Effector memory CD4-positive, alpha-beta T cell (primary cell): ENCODE measurements around the gene NPTX2.

Experiments
- DNase-seq, 3 donors: peaks; one replicate each; pipeline ENCODE4 v3.0.0-alpha.2; 2020
- H3K27ac ChIP-seq: 2 replicates; pipeline ENCODE4 v1.7.0; 2013; ENCODE audit warnings: mild to moderate bottlenecking, low read length, moderate library complexity; ENCODE audit not compliant: insufficient read depth, poor library complexity, severe bottlenecking
- H3K27me3 ChIP-seq: replicated peaks from 2 replicates; pipeline ENCODE4 v1.7.0; 2013; ENCODE audit warnings: mild to moderate bottlenecking, low read length; ENCODE audit not compliant: insufficient read depth, control insufficient read depth, poor library complexity, severe bottlenecking
- H3K36me3 ChIP-seq: 2 replicates; pipeline ENCODE4 v1.7.0; 2013; ENCODE audit warnings: mild to moderate bottlenecking, low read length, moderate library complexity; ENCODE audit not compliant: control insufficient read depth, insufficient read depth
- H3K4me1 ChIP-seq: 2 replicates; pipeline ENCODE4 v1.7.0; 2013; ENCODE audit warnings: low read length, mild to moderate bottlenecking; ENCODE audit not compliant: control insufficient read depth, insufficient read depth, poor library complexity, severe bottlenecking
- H3K4me3 ChIP-seq: 2 replicates; pipeline ENCODE4 v1.7.0; 2013; ENCODE audit warnings: low read length, low read depth, mild to moderate bottlenecking; ENCODE audit not compliant: insufficient read depth, poor library complexity, severe bottlenecking
- H3K9me3 ChIP-seq: 2 replicates; pipeline ENCODE4 v1.7.0; 2013; ENCODE audit warnings: mild to moderate bottlenecking, low read length, moderate library complexity; ENCODE audit not compliant: control insufficient read depth

Gene NPTX2

DNA sequence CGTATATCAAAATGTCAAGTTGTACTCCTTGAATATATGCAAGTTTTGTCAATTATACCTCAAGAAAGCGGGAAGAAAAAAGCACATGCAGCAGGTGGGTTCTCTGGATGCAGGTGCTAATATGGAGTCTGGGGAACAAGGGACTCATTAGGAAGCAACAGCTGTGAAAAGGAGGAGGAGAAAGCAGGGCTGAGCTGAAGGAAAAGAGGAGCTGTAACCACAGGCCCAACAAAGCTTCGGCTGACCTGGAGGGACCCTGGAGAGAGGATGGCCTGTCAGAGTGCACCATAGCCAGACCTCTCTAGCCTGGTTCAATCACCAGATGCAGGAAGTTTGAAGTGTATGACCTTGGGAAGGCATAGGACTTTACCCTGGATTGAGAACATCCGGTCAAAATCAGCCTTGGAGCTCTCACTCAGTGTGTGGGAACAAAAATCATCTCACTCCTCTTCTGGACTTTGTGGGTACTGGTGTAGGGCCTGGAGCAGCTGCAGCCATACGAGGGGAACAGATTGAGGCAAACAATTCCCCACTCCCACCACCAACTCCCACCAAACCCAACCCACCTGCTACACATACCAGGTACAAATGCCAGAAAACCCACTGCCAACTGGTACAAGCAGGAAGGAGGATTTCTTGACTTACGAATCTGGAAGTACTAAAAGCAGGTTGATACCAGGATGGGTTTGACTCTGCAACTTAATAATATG, 36.7 kb downstream of the NPTX2 start:
- no peak for DNase-seq
- Histone ChIP-seq H3K4me1 (no peaks in the 10 kb centered on the region), H3K36me3 (no peaks in the 10 kb centered on the region), H3K4me3 (no peak overlapping the region), H3K9me3 (no peaks in the 10 kb centered on the region), H3K27me3 (no peaks in the 10 kb centered on the region), H3K27ac (no peak overlapping the region)

DNA sequence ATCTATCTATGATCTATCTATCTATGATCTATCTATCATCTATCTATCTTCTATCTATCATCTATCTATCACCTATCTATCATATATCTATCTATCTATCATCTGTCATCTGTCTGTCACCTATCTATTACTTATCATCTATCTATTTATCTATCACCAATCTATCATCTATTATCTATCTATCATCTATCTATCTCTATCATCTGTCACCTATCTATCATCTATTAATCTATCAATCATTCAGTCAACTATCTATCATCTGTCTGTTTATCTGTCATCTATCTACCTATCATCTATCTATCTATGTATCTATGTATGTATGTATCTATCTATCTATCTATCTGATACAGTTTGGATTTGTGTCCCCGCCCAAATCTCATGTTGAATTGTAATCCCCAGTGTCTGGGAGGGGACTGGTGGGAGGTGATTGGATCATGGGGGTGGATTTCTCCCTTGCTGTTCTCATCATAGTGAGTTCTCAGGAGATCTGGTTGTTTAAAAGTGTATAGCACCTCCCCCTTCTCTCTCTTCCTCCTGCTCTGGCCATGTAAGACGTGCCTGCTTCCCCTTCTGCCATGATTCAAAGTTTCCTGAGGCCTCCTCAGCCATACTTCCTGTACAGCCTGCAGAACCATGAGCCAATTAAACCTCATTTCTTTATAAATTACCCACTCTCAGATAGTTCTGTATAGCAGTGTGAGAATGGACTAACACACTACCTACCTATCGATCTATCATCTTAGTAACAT, 37.6 kb downstream of the NPTX2 start:
- Histone ChIP-seq H3K27ac (no peak overlapping the region), H3K27me3 (no peaks in the 10 kb centered on the region), H3K4me3 (no peak overlapping the region), H3K36me3 (no peaks in the 10 kb centered on the region), H3K4me1 (no peaks in the 10 kb centered on the region), H3K9me3 (no peaks in the 10 kb centered on the region)
- no peak for DNase-seq

DNA sequence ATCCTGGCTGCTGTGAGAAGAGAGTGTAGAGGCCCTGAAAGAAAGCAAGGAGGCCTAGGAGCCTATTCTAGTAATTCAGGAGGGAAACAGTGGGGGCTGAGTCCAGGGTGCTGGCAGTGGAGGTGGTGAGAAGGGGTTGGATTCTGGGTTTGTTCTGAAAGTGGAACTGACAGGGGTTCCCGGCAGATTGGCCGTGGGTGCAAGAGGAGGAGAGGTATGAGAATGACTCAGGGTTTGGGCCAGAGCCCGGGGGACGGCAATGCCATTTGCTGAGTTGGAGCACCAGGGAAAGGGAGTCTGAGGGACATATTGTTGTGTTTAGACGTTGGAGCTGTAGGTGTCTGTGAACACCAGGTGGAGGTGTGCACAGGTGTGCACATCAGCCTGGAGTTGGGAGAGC, 38.5 kb downstream of the NPTX2 start:
- no peaks in the 10 kb centered on the region for H3K9me3 ChIP-seq
- no peak overlapping the region for H3K4me3 ChIP-seq
- no peaks in the 10 kb centered on the region for H3K36me3 ChIP-seq
- no peak overlapping the region for H3K27ac ChIP-seq
- no peak for DNase-seq
- no peaks in the 10 kb centered on the region for H3K4me1 ChIP-seq
- no peaks in the 10 kb centered on the region for H3K27me3 ChIP-seq

DNA sequence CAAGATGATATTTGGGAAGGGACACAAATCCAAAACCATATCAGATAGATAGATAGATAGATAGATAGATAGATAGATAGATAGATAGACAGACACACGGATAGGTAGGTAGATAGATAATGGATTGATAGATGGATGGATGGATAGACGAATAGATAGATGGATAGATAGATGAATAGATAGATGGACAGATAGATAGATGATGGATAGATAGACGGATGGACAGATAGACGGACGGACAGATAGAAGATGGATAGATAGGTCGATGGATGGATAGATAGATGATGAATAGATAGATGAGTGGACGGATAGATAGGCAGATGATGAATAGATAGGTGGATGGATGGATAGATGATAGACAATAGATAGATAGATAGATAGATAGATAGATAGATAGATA, 39.8 kb downstream of the NPTX2 start:
- H3K36me3 ChIP-seq, result no peaks in the 10 kb centered on the region
- H3K9me3 ChIP-seq, result no peaks in the 10 kb centered on the region
- DNase-seq, result no peak
- H3K4me1 ChIP-seq, result no peaks in the 10 kb centered on the region
- H3K27ac ChIP-seq, result no peak overlapping the region
- H3K4me3 ChIP-seq, result no peak overlapping the region
- no peaks in the 10 kb centered on the region for H3K27me3 ChIP-seq

DNA sequence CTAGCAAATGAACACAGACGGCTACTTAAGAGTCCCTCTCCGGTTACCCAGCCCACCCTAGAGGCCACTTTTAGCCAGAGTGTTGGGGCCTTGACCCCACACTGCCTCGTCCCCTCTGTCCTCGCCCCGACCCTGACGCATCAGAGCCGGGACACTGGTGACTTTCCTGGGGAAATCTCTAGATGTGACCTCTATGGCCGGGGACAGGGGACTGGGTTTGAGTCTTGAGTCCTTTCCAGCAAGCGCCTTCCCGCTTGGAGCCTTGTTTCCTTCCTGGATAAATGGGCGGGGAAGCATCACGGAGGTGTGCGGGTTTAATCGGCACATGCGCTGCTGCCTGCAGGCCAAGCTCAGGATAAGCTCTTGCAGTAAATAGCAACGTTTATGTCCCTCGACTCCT, 40.7 kb downstream of the NPTX2 start:
- no peaks in the 10 kb centered on the region for H3K27me3 ChIP-seq
- H3K4me3 ChIP-seq, result no peak overlapping the region
- no peaks in the 10 kb centered on the region for H3K9me3 ChIP-seq
- DNase-seq, result no peak
- no peak overlapping the region for H3K27ac ChIP-seq
- H3K36me3 ChIP-seq, result no peaks in the 10 kb centered on the region
- no peaks in the 10 kb centered on the region for H3K4me1 ChIP-seq

DNA sequence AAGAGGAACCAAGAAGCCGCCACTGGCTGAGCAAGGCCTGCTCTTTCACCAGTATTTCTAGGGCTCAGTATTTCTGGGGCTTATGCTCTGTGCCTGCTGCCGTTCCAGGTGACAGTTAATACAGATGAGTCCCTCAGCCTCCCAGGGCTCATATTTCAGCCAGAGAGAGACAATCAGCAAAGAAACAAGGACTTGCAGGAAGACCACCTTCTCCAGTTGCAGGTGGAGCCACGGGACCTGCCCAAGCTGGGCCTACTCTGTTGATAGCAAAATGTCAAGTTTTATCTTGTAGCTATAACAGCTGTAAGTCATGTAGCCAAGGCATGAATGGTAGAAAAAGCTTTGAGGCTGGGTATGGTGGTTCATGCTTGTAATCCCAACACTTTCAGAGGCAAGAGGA, 42.7 kb downstream of the NPTX2 start:
- H3K9me3 ChIP-seq, result no peaks in the 10 kb centered on the region
- no peaks in the 10 kb centered on the region for H3K4me1 ChIP-seq
- H3K4me3 ChIP-seq, result no peak overlapping the region
- H3K27me3 ChIP-seq, result no peaks in the 10 kb centered on the region
- H3K27ac ChIP-seq, result no peak overlapping the region
- H3K36me3 ChIP-seq, result no peaks in the 10 kb centered on the region
- no peak for DNase-seq

DNA sequence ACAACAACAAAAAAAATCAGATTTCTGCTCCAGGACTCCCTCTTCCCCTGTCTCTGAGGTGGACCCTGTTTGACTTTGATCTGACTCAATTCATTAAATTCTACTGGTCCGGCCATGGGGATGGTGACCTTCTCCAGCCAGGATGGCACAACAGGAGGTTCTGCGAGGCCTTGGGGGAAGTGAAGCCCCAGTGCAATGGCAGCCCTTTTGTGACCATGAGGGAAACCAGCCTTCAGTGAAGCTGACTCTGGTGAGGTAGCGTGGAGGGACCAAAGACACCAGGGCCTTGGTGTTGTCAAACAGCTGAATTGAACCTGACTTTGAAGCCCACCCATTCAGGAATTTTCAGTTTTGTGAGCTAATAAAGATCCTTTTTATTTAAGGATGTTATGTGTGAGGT, 44.5 kb downstream of the NPTX2 start:
- H3K4me3 ChIP-seq, result no peak overlapping the region

DNA sequence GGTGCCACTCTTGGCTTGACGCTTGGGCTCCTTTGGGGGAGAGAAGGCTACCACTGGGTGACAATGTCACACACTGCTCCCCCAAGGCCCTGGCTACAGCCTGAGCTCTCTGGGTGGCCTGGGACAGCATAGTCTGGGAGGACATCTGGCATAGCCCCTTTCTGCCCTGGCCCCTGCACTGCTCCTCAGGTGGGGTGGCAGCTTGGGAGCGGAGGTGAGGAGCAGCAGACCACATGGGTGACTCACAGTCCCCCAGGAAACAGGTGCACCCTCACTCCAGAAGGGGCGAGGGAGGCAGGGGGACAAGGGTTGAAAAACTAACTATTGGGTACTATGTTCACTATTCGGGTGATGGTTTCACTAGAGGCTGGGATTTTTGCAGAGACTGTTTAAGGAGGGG, 45.2 kb downstream of the NPTX2 start:
- Histone ChIP-seq H3K4me3 (no peak overlapping the region), H3K27me3 (no peaks in the 10 kb centered on the region), H3K9me3 (no peaks in the 10 kb centered on the region), H3K4me1 (no peaks in the 10 kb centered on the region), H3K36me3 (no peaks in the 10 kb centered on the region), H3K27ac (no peak overlapping the region)
- no peak for DNase-seq

More for the DNA sequence above, 44.5 kb downstream of the NPTX2 start:
- DNase-seq, result no peak
- H3K9me3 ChIP-seq, result no peaks in the 10 kb centered on the region
- H3K27ac ChIP-seq, result no peak overlapping the region
- H3K36me3 ChIP-seq, result no peaks in the 10 kb centered on the region
- no peaks in the 10 kb centered on the region for H3K4me1 ChIP-seq
- H3K27me3 ChIP-seq, result no peaks in the 10 kb centered on the region

DNA sequence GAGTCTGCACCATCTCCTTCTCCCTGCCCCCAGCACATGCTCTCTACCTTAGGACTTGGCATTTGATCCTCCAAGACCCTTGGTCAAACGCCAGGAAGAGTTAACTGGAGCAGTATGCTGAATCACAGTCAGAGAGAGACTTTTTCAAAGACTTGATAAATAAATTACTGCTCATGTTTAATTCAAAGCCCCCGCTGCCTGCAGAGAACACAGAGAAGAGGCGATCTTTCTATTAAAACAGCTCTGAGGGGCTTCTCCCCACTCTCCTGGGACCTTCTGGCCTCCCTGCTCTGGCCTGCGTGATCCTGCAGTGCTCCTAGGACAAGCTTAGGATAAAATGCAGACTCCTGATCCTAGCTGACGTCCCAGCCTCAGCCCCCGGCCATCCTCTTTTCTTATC, 47.8 kb downstream of the NPTX2 start:
- Histone ChIP-seq H3K36me3 (no peaks in the 10 kb centered on the region), H3K4me1 (no peaks in the 10 kb centered on the region), H3K27ac (no peak overlapping the region), H3K27me3 (no peaks in the 10 kb centered on the region), H3K4me3 (no peak overlapping the region), H3K9me3 (no peaks in the 10 kb centered on the region)
- no peak for DNase-seq

DNA sequence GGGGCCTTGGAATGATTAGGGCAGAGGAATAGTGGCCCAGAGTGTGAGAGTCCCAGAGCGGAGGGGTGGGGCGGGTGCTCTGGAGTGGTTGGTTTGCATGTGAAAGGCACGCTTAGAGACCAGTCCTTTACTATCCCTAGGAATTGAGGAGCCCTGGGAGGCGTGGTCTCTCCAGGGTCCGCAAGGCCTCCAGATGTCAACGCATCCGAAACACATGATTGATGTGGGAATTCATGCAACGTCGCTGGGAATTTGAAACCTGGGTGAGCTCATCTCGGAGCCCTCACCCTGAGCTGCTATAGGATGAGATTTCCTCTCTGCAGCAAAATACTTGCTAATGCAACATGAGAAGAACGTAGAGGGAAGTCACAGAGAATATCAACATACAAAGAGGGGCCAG, 51.2 kb downstream of the NPTX2 start:
- Histone ChIP-seq H3K4me1 (no peaks in the 10 kb centered on the region), H3K36me3 (no peaks in the 10 kb centered on the region), H3K27ac (no peak overlapping the region), H3K27me3 (no peaks in the 10 kb centered on the region), H3K9me3 (no peaks in the 10 kb centered on the region), H3K4me3 (no peak overlapping the region)
- DNase-seq, result no peak
